Superior temporal gyrus (tissue), 1 donor: Measurements from ENCODE around the gene HMCES.

Source experiments
- DNase-seq: peaks from one replicate; pipeline ENCODE4 v3.0.0-alpha.2; 2016; ENCODE audit errors: extremely low spot score

The HMCES gene

GRCh38 chr3:129278439-129278965 lies at the start of gene HMCES:
HMCES (plus strand) TSS chr3:129278870; CDS start chr3:129279733, 863 bp downstream.
- DNase-seq = peak; percentile 90

GRCh38 chr3:129228891-129229585 lies 49.6 kb upstream of the HMCES start:
- DNase-seq = no peak

- peak; percentile 20 for DNase-seq
Measured at GRCh38 chr3:129230311-129231019, 48.2 kb upstream of the HMCES start.

- no peak for DNase-seq
Measured at GRCh38 chr3:129231331-129232119, 47.1 kb upstream of the HMCES start.

- DNase-seq = peak; percentile 35
Measured at GRCh38 chr3:129233538-129233937, 45.1 kb upstream of the HMCES start.

GRCh38 chr3:129234441-129234840 lies 44.2 kb upstream of the HMCES start:
- DNase-seq = no peak

- no peak for DNase-seq
Measured at GRCh38 chr3:129235344-129235917, 43.2 kb upstream of the HMCES start.

- no peak for DNase-seq
Measured at GRCh38 chr3:129238945-129239705, 39.5 kb upstream of the HMCES start.

GRCh38 chr3:129239991-129240390 lies 38.7 kb upstream of the HMCES start:
- no peak for DNase-seq

- no peak for DNase-seq
Measured at GRCh38 chr3:129240436-129240835, 38.2 kb upstream of the HMCES start.

- DNase-seq = peak; percentile 10
Measured at GRCh38 chr3:129245141-129245540, 33.5 kb upstream of the HMCES start.

GRCh38 chr3:129245641-129246306 lies 32.9 kb upstream of the HMCES start:
- DNase-seq = peak; percentile 92

GRCh38 chr3:129246636-129247035 lies 32.0 kb upstream of the HMCES start:
- no peak for DNase-seq

- DNase-seq = no peak
Measured at GRCh38 chr3:129248286-129248979, 30.2 kb upstream of the HMCES start.

- DNase-seq = peak; percentile 96
Measured at GRCh38 chr3:129249284-129250065, 29.2 kb upstream of the HMCES start, which contains the start of gene COPG1. COPG1 (plus strand) TSS chr3:129249606; CDS start chr3:129249710, 104 bp downstream.

- no peak for DNase-seq
Measured at GRCh38 chr3:129252748-129253147, 25.9 kb upstream of the HMCES start.

- DNase-seq = no peak
Measured at GRCh38 chr3:129254536-129255230, 24.0 kb upstream of the HMCES start.

GRCh38 chr3:129256270-129256669 lies 22.4 kb upstream of the HMCES start:
- no peak for DNase-seq
